Endodermal cell (in vitro differentiated cells): ENCODE data around the gene ADH1A. TPM values are rescaled to one million over a fixed set of nuclear protein-coding genes. Genes with fewer than 3 reads are reported as not detected.

Experiments used
- DNase-seq: peaks from one replicate; pipeline ENCODE4 v3.0.0-alpha.2; 2017
- H3K27ac ChIP-seq: 2 replicates; pipeline ENCODE4 v1.5.1; 2013; ENCODE audit warnings: mild to moderate bottlenecking, low read depth, low read length, moderate library complexity
- H3K27me3 ChIP-seq: 2 replicates; pipeline ENCODE4 v1.6.1; 2013; ENCODE audit warnings: mild to moderate bottlenecking, low read length, moderate library complexity; ENCODE audit not compliant: insufficient read depth, control insufficient read depth, poor library complexity, severe bottlenecking
- H3K36me3 ChIP-seq: 2 replicates; pipeline ENCODE4 v1.7.0; 2013; ENCODE audit warnings: mild to moderate bottlenecking, low read length, moderate library complexity; ENCODE audit not compliant: control insufficient read depth, insufficient read depth
- H3K4me1 ChIP-seq: one replicate; pipeline ENCODE4 v1.7.0; 2013; ENCODE audit warnings: low read length; ENCODE audit not compliant: control insufficient read depth, insufficient read depth
- H3K4me3 ChIP-seq: 2 replicates; pipeline ENCODE4 v1.5.1; 2013; ENCODE audit warnings: mild to moderate bottlenecking, low read length, moderate library complexity
- H3K9ac ChIP-seq: 2 replicates; pipeline ENCODE4 v1.6.1; 2013; ENCODE audit warnings: mild to moderate bottlenecking, low read length, moderate library complexity; ENCODE audit not compliant: poor library complexity, severe bottlenecking; ENCODE audit errors: extremely low read depth
- H3K9me3 ChIP-seq: 2 replicates; pipeline ENCODE4 v1.6.1; 2013; ENCODE audit warnings: mild to moderate bottlenecking, low read length, moderate library complexity; ENCODE audit not compliant: control insufficient read depth
- H3K27ac Mint-ChIP-seq: 2 replicates; pipeline ENCODE4 v1.8.0; 2020; ENCODE audit warnings: mixed read lengths
- H3K27me3 Mint-ChIP-seq: 2 replicates; pipeline ENCODE4 v1.8.0; 2021; ENCODE audit warnings: mild to moderate bottlenecking, mixed read lengths; ENCODE audit not compliant: insufficient read depth
- H3K36me3 Mint-ChIP-seq: 2 replicates; pipeline ENCODE4 v1.8.0; 2020; ENCODE audit warnings: low read depth, mixed read lengths
- H3K4me1 Mint-ChIP-seq: 2 replicates; pipeline ENCODE4 v1.8.0; 2020; ENCODE audit warnings: mixed read lengths
- H3K4me3 Mint-ChIP-seq: 2 replicates; pipeline ENCODE4 v1.8.0; 2020; ENCODE audit warnings: mild to moderate bottlenecking, moderate library complexity, mixed read lengths
- H3K9me3 Mint-ChIP-seq: 2 replicates; pipeline ENCODE4 v1.8.0; 2020; ENCODE audit warnings: mild to moderate bottlenecking, mixed read lengths
- WGBS, 2 experiments: methylation state at CpG; one replicate each; pipeline versions ENCODE4 v1.1.5 to v1.1.7; 2013; ENCODE audit warnings: missing lambda C conversion rate in 2 of 2, mixed read lengths in 1 of 2; ENCODE audit not compliant: insufficient coverage in 1 of 2, insufficient read length in 1 of 2; 5-methylcytosine and 5-hydroxymethylcytosine counted together
- total RNA-seq, 2 donors: library from RNA; stranded (reverse); fragmentation: NEBNext Ultra II Directional in 1 of 2; extraction: Animal tissue kit (Norgen Biotek cat#: 25700) in 1 of 2; gene quantifications; 2 replicates in 1 of 2; 3 replicates in 1 of 2; pipeline ENCODE4 v1.2.1, GENCODE V29; 2021
- TF ChIP-seq, protein P1 (sequence below): fragments of 200-600 bp; sonication (generic); conservative IDR thresholded peaks from 2 replicates; pipeline ENCODE4 v1.5.0; 2021; ENCODE audit warnings: antibody characterized with exemption, mild to moderate bottlenecking

Gene ADH1A
- total RNA-seq, 2 donors from 2014 or later, result not detected

- H3K27me3 Mint-ChIP-seq, result no peaks in the 10 kb centered on the region
- peaks cover 5% of the 10 kb centered on the region for H3K4me1 ChIP-seq
- TF ChIP-seq, protein P1, sequence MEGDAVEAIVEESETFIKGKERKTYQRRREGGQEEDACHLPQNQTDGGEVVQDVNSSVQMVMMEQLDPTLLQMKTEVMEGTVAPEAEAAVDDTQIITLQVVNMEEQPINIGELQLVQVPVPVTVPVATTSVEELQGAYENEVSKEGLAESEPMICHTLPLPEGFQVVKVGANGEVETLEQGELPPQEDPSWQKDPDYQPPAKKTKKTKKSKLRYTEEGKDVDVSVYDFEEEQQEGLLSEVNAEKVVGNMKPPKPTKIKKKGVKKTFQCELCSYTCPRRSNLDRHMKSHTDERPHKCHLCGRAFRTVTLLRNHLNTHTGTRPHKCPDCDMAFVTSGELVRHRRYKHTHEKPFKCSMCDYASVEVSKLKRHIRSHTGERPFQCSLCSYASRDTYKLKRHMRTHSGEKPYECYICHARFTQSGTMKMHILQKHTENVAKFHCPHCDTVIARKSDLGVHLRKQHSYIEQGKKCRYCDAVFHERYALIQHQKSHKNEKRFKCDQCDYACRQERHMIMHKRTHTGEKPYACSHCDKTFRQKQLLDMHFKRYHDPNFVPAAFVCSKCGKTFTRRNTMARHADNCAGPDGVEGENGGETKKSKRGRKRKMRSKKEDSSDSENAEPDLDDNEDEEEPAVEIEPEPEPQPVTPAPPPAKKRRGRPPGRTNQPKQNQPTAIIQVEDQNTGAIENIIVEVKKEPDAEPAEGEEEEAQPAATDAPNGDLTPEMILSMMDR, result no peak
- no peak overlapping the region for H3K27ac ChIP-seq
- H3K4me1 Mint-ChIP-seq, result peaks cover 25% of the 10 kb centered on the region
- peaks cover 21% of the 10 kb centered on the region for H3K9me3 Mint-ChIP-seq
- no peaks in the 10 kb centered on the region for H3K36me3 Mint-ChIP-seq
- H3K36me3 ChIP-seq, result no peaks in the 10 kb centered on the region
- no peaks in the 10 kb centered on the region for H3K9me3 ChIP-seq
- no peak overlapping the region for H3K9ac ChIP-seq
- no peak overlapping the region for H3K4me3 Mint-ChIP-seq
- no peaks in the 10 kb centered on the region for H3K27me3 ChIP-seq
- no peak overlapping the region for H3K27ac Mint-ChIP-seq
- no peak for DNase-seq
- no peak overlapping the region for H3K4me3 ChIP-seq
- WGBS, 2 experiments, result 92 to 100% methylated on average over 2 to 4 of the region's 4 CpGs
These were observed 38.0 kb downstream of the ADH1A start for GRCh38 chr4:99252746-99253145.

DNA sequence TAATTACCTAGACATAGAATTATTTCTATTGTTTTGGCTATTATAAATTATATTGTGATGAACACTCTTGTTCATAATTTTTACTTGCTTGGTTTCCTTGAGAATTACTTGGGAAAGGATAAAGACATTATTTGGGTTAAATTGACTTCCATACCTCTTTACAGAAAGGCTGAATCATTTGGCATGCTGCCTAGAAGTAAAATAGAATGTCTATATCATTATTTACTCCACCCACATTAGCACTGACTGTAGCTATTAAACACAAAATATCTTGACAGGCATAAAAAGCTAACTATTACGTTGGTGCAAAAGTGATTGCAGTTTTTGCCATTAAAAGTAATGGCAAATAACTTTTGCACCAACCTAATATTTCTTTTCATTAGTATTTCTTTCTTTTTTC, 42.1 kb downstream of the ADH1A start:
- Mint-ChIP-seq H3K4me1 (peaks cover 25% of the 10 kb centered on the region), H3K4me3 (no peak overlapping the region), H3K27me3 (no peaks in the 10 kb centered on the region), H3K9me3 (peaks cover 28% of the 10 kb centered on the region), H3K36me3 (no peaks in the 10 kb centered on the region), H3K27ac (no peak overlapping the region)
- Histone ChIP-seq H3K9me3 (peaks cover 9% of the 10 kb centered on the region), H3K27me3 (no peaks in the 10 kb centered on the region), H3K9ac (no peak overlapping the region), H3K36me3 (no peaks in the 10 kb centered on the region), H3K4me1 (peaks cover 5% of the 10 kb centered on the region), H3K4me3 (no peak overlapping the region), H3K27ac (no peak overlapping the region)
- no peak for DNase-seq
- WGBS, 2 experiments, result 86 to 92% methylated on average over 1 of the region's 1 CpG
- TF ChIP-seq, protein P1, result no peak

DNA sequence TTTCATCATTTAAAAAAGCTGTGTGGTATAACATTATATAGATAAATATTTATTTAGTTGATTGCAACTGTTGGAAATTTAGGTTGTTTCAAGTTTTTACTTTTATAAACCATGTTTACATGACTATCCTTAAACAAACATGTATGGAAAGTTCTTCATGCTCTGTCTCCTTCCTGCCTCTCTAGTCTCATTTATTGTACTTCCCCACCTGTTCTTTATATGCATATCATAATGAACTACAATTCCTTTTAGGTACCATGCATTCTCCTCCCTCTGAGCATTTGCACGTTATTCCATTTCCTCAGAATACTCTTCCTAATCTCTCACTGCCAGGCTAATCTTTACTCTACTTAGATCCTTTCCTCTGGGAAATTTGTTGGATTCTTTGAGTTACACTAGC, 54.8 kb downstream of the ADH1A start:
- no peaks in the 10 kb centered on the region for H3K9me3 ChIP-seq
- no peak overlapping the region for H3K4me3 ChIP-seq
- TF ChIP-seq, protein P1, result no peak
- H3K4me1 ChIP-seq, result no peaks in the 10 kb centered on the region
- Mint-ChIP-seq H3K4me3 (no peak overlapping the region), H3K27ac (no peak overlapping the region), H3K4me1 (no peaks in the 10 kb centered on the region), H3K27me3 (no peaks in the 10 kb centered on the region), H3K9me3 (peaks cover 24% of the 10 kb centered on the region), H3K36me3 (no peaks in the 10 kb centered on the region)
- H3K27me3 ChIP-seq, result no peaks in the 10 kb centered on the region
- H3K27ac ChIP-seq, result no peak overlapping the region
- no peak for DNase-seq
- WGBS, 2 experiments, result 90% methylated on average over 1 of the region's 1 CpG; no CpG with 5 or more reads in 1 of the 2 experiments
- H3K36me3 ChIP-seq, result no peaks in the 10 kb centered on the region
- H3K9ac ChIP-seq, result no peak overlapping the region
